Mucosa of gallbladder (tissue), 1 donor: Measurements from ENCODE around the gene CASP14. TPM values are rescaled to one million over a fixed set of nuclear protein-coding genes. Genes with fewer than 3 reads are reported as not detected.

Experiments used
- total RNA-seq: library from RNA; stranded (reverse); gene quantifications from one replicate; pipeline ENCODE4 v1.2.1, GENCODE V29; 2021
- donor health status: DM: no; HTN: no; CAD: no.

The CASP14 gene
- total RNA-seq, 1 donor from 2014 or later = not detected

Other genes with a start within 250 kb of the CASP14 start
- not detected for gene OR7A5, start 214.3 kb upstream of the CASP14 start, total RNA-seq
- gene OR7C1, start 214.3 kb upstream of the CASP14 start, total RNA-seq = 0.14 TPM
- not detected for gene OR7A10, start 200.6 kb upstream of the CASP14 start, total RNA-seq
- not detected for gene OR7A17, start 163.3 kb upstream of the CASP14 start, total RNA-seq
- gene OR7C2, start 108.0 kb upstream of the CASP14 start, total RNA-seq = not detected
- gene SLC1A6, start 69.6 kb upstream of the CASP14 start, total RNA-seq = not detected
- gene OR1I1, start 32.7 kb downstream of the CASP14 start, total RNA-seq = not detected
- 23.4 TPM for gene SYDE1, start 57.9 kb downstream of the CASP14 start, total RNA-seq
- gene NOTCH3, start 151.5 kb downstream of the CASP14 start, total RNA-seq = 32.4 TPM
- gene EPHX3, start 183.0 kb downstream of the CASP14 start, total RNA-seq = 2.0 TPM